HCT116 (cell line): Measurements from ENCODE around the gene TFF1. TPM values are rescaled to one million over a fixed set of nuclear protein-coding genes. Genes with fewer than 3 reads are reported as not detected.

Experiments
- ATAC-seq: fragments of 200-7000 bp; cut with Tn5 transposase; 2 replicates; pipeline ENCODE4 v1.9.1; 2020; ENCODE audit warnings: mild to moderate bottlenecking, moderate library complexity
- BruUV-seq: library from RNA; stranded (reverse); fragments of 400-500 nt; replicated peaks from 2 replicates; lab custom pipeline; 2021; lab: Mats Ljungman, UMichigan
- CTCF ChIA-PET: fragments of 300-600 bp; sonication (Branson Sonifier 250); formaldehyde crosslinking; loops from one replicate; lab custom pipeline; 2021; ENCODE audit warnings: antibody characterized with exemption; lab: Charles Lee
- POLR2A ChIA-PET: fragments of 300-600, 350-600 bp; sonication (Branson Sonifier 250); formaldehyde crosslinking; loops from one replicate; lab custom pipeline; 2021; ENCODE audit warnings: antibody characterized with exemption; lab: Charles Lee
- RAD21 ChIA-PET, 2 experiments: fragments of 300-600 bp; sonication (Branson Sonifier 250); formaldehyde crosslinking; loops; one replicate each; lab custom pipeline; 2023; ENCODE audit warnings: low total read pairs in 2 of 2; ENCODE audit not compliant: uncharacterized antibody in 2 of 2, unreplicated experiment in 2 of 2, low non-redundant PET in 1 of 2; lab: Charles Lee
- DNase-seq: peaks from one replicate; pipeline ENCODE4 v3.0.0-alpha.2; 2010; ENCODE audit warnings: low read depth, low spot score
- H2AFZ ChIP-seq: fragments of 200-600 bp; shearing (Covaris generic), sonication (generic); 2 replicates; pipeline ENCODE4 v1.6.1; 2017; ENCODE audit warnings: low read depth, mixed run types, mixed read lengths, antibody characterized with exemption, low read length; ENCODE audit not compliant: poor library complexity, severe bottlenecking
- H3K27ac ChIP-seq: 2 replicates; pipeline ENCODE4 v1.5.1; 2012; ENCODE audit warnings: low read depth, low read length
- H3K27me3 ChIP-seq: fragments of 200-600 bp; sonication (generic); 2 replicates; pipeline ENCODE4 v1.6.1; 2016; ENCODE audit warnings: mixed run types, low read length, mixed read lengths; ENCODE audit not compliant: insufficient read depth
- H3K36me3 ChIP-seq, 2 experiments: fragments of 200-500 bp in 1 of 2; fragments of 200-600 bp in 1 of 2; sonication (Bioruptor generic) in 1 of 2; sonication (generic) in 1 of 2; 2 replicates each; pipeline versions ENCODE4 v1.5.1 to v1.6.1; 2014 to 2016; ENCODE audit warnings: low read length in 2 of 2, inconsistent platforms in 1 of 2, mixed read lengths in 1 of 2, mixed run types in 1 of 2; ENCODE audit not compliant: insufficient read depth in 2 of 2, control insufficient read depth in 1 of 2
- H3K4me1 ChIP-seq, 2 experiments: fragments of 200-600 bp in 1 of 2; sonication (generic) in 1 of 2; 2 replicates each; pipeline versions ENCODE4 v1.5.1 to v1.6.1; 2012 to 2017; ENCODE audit warnings: low read length in 2 of 2, inconsistent platforms in 1 of 2, mild to moderate bottlenecking in 1 of 2, mixed read lengths in 1 of 2, mixed run types in 1 of 2, moderate library complexity in 1 of 2; ENCODE audit not compliant: insufficient read depth in 2 of 2, control insufficient read depth in 1 of 2
- H3K4me2 ChIP-seq: fragments of 200-600 bp; sonication (generic); 2 replicates; pipeline ENCODE4 v1.6.1; 2017; ENCODE audit warnings: mixed run types, low read length, mixed read lengths
- H3K4me3 ChIP-seq, 2 experiments: fragments of 200-600 bp in 1 of 2; sonication (generic) in 1 of 2; replicated peaks in 1 of 2; 2 replicates each; pipeline ENCODE4 v1.5.1; 2011 to 2016; ENCODE audit warnings: low read length in 2 of 2, control low read depth in 1 of 2, low read depth in 1 of 2, mild to moderate bottlenecking in 1 of 2, mixed read lengths in 1 of 2, mixed run types in 1 of 2
- H3K79me2 ChIP-seq: fragments of 200-600 bp; sonication (generic); 2 replicates; pipeline ENCODE4 v1.6.1; 2017; ENCODE audit warnings: mild to moderate bottlenecking, mixed run types, low read length, moderate library complexity, mixed read lengths; ENCODE audit not compliant: insufficient read depth
- H3K9ac ChIP-seq: fragments of 200-600 bp; sonication (generic); 2 replicates; pipeline ENCODE4 v1.6.1; 2016; ENCODE audit warnings: low read length, mixed read lengths
- H3K9me2 ChIP-seq: fragments of 200-600 bp; sonication (generic), shearing (Covaris generic); 2 replicates; pipeline ENCODE4 v1.6.1; 2017; ENCODE audit warnings: mixed run types, mild to moderate bottlenecking, moderate library complexity; ENCODE audit not compliant: insufficient read depth
- H3K9me3 ChIP-seq, 2 experiments: fragments of 200-500 bp in 1 of 2; fragments of 200-600 bp in 1 of 2; sonication (Bioruptor generic) in 1 of 2; sonication (generic) in 1 of 2; 2 replicates each; pipeline ENCODE4 v1.6.1; 2014 to 2017; ENCODE audit warnings: low read length in 2 of 2, mixed read lengths in 2 of 2, inconsistent platforms in 1 of 2, low read depth in 1 of 2, mild to moderate bottlenecking in 1 of 2, mixed run types in 1 of 2, moderate library complexity in 1 of 2; ENCODE audit not compliant: control insufficient read depth in 1 of 2, insufficient read depth in 1 of 2
- H4K20me1 ChIP-seq: fragments of 200-600 bp; sonication (generic), shearing (Covaris generic); 2 replicates; pipeline ENCODE4 v1.6.1; 2017; ENCODE audit warnings: mixed run types, mild to moderate bottlenecking, moderate library complexity; ENCODE audit not compliant: insufficient read depth
- CBX3 ChIP-seq: IDR thresholded peaks from 2 replicates; pipeline ENCODE4 v1.6.1; 2012; ENCODE audit warnings: low read depth
- CEBPB ChIP-seq: IDR thresholded peaks from 2 replicates; pipeline ENCODE4 v1.6.1; 2012; ENCODE audit warnings: low read depth
- EGR1 ChIP-seq: IDR thresholded peaks from 2 replicates; pipeline ENCODE4 v1.6.1; 2012; ENCODE audit warnings: low read depth
- ELF1 ChIP-seq: IDR thresholded peaks from 2 replicates; pipeline ENCODE4 v1.6.1; 2012; ENCODE audit warnings: low read depth, borderline replicate concordance
- EZH2 ChIP-seq: fragments of 200-600 bp; sonication (generic); IDR thresholded peaks from 2 replicates; pipeline ENCODE4 v1.6.1; 2017; ENCODE audit warnings: antibody characterized with exemption, mixed run types
- EZH2phosphoT487 ChIP-seq: fragments of 200-600 bp; IDR thresholded peaks from 2 replicates; pipeline ENCODE4 v1.6.1; 2018; ENCODE audit warnings: antibody characterized with exemption, borderline replicate concordance
- FOSL1 ChIP-seq: IDR thresholded peaks from 2 replicates; pipeline ENCODE4 v1.6.1; 2012; ENCODE audit warnings: low read depth
- JUND ChIP-seq: IDR thresholded peaks from 2 replicates; pipeline ENCODE4 v1.6.1; 2012
- POLR2A ChIP-seq: IDR thresholded peaks from 2 replicates; pipeline ENCODE4 v1.7.0; 2011; ENCODE audit warnings: borderline replicate concordance; ENCODE audit not compliant: insufficient read depth, insufficient read length; ENCODE audit errors: extremely low read depth
- RAD21 ChIP-seq: IDR thresholded peaks from 2 replicates; pipeline ENCODE4 v1.6.1; 2012; ENCODE audit warnings: low read depth, mild to moderate bottlenecking
- SIN3A ChIP-seq: IDR thresholded peaks from 2 replicates; pipeline ENCODE4 v1.6.1; 2012; ENCODE audit warnings: low read depth
- SRF ChIP-seq: IDR thresholded peaks from 2 replicates; pipeline ENCODE4 v1.6.1; 2012; ENCODE audit warnings: low read depth
- TCF7L2 ChIP-seq: IDR thresholded peaks from 2 replicates; pipeline ENCODE4 v1.7.0; 2011; ENCODE audit warnings: borderline replicate concordance, inconsistent platforms; ENCODE audit not compliant: insufficient read depth, insufficient read length; ENCODE audit errors: extremely low read depth
- YY1 ChIP-seq: IDR thresholded peaks from 2 replicates; pipeline ENCODE4 v1.6.1; 2011; ENCODE audit warnings: low read length, low read depth, moderate library complexity, mild to moderate bottlenecking; ENCODE audit not compliant: insufficient replicate concordance; ENCODE audit errors: extremely low read depth
- ZFX ChIP-seq: fragments of 450-650 bp; IDR thresholded peaks from 2 replicates; pipeline ENCODE4 v1.6.1; 2017
- ZNF274 ChIP-seq: fragments of 200-500 bp; sonication (Bioruptor generic); IDR thresholded peaks from 2 replicates; pipeline ENCODE4 v1.6.1; 2014; ENCODE audit warnings: mild to moderate bottlenecking, low read depth, low read length, inconsistent platforms
- intact Hi-C: fragments of 100-400 bp; cut with micrococcal nuclease; formaldehyde crosslinking; loops from 2 replicates; pipeline ENCODE4 v1.10.0; 2022
- total RNA-seq: library from RNA; stranded (reverse); gene quantifications from one replicate; pipeline ENCODE4 v1.2.1, GENCODE V29; 2021; ENCODE audit not compliant: unreplicated experiment
- TF ChIP-seq, protein P1 (sequence below): IDR thresholded peaks from 2 replicates; pipeline ENCODE4 v1.6.1; 2011; ENCODE audit warnings: mild to moderate bottlenecking, low read length, moderate library complexity; ENCODE audit not compliant: insufficient replicate concordance; ENCODE audit errors: extremely low read depth
- TF ChIP-seq, protein P2 (sequence below): IDR thresholded peaks from 2 replicates; pipeline ENCODE4 v1.6.1; 2012
- TF ChIP-seq, protein P3 (sequence below): IDR thresholded peaks from 2 replicates; pipeline ENCODE4 v1.6.1; 2012
- TF ChIP-seq, protein P4 (sequence below), 3 experiments: fragments of 200-600 bp in 1 of 3; sonication (generic) in 1 of 3; IDR thresholded peaks in 2 of 3; conservative IDR thresholded peaks in 1 of 3; 2 replicates each; pipeline ENCODE4 v1.5.1; 2012 to 2017; ENCODE audit warnings: low read depth in 2 of 3, low read length in 2 of 3, antibody characterized with exemption in 1 of 3, borderline replicate concordance in 1 of 3, control low read depth in 1 of 3, mild to moderate bottlenecking in 1 of 3, mixed read lengths in 1 of 3, mixed run types in 1 of 3, moderate library complexity in 1 of 3; ENCODE audit not compliant: insufficient read depth in 1 of 3

Gene TFF1
- total RNA-seq, 1 experiment from 2014 or later: 0.61 TPM

DNA sequence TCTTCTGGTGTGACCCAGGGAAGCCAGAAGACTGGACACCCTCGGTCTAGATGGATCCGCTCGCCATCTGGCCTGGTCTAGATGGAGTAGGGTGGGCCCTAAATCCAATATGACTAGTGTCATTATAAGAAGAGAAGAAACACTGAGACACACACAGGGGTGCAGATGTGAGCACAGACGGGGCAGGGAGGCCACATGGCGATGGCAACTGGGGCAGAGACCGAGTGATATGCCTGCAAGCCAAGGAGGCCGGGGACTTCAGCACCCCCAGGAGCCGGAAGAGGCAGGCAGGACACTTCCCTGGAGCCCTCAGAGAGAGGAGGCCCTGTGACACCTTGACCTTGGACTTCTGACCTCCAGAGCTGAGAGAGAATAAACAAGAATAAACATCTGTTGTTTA, 45.5 kb downstream of the TFF1 start:
- Histone ChIP-seq H2AFZ (no peak overlapping the region), H3K36me3 (no peaks in the 10 kb centered on the region), H3K9me2 (no peaks in the 10 kb centered on the region), H3K4me3 (no peak overlapping the region), H3K27me3 (peaks cover 9% of the 10 kb centered on the region; the same call in 1 of the 2 replicates), H3K9ac (no peak overlapping the region), H3K79me2 (no peaks in the 10 kb centered on the region), H4K20me1 (no peaks in the 10 kb centered on the region), H3K9me3 (no peaks in the 10 kb centered on the region), H3K4me2 (no peak overlapping the region), H3K27ac (no peak overlapping the region), H3K4me1 (no peaks in the 10 kb centered on the region)
- POLR2A ChIA-PET: no interaction called here
- TF ChIP-seq YY1: no peak
- TF ChIP-seq JUND: no peak
- TF ChIP-seq EZH2phosphoT487: no peak
- no peak for TF ChIP-seq CEBPB
- TF ChIP-seq, protein P1, sequence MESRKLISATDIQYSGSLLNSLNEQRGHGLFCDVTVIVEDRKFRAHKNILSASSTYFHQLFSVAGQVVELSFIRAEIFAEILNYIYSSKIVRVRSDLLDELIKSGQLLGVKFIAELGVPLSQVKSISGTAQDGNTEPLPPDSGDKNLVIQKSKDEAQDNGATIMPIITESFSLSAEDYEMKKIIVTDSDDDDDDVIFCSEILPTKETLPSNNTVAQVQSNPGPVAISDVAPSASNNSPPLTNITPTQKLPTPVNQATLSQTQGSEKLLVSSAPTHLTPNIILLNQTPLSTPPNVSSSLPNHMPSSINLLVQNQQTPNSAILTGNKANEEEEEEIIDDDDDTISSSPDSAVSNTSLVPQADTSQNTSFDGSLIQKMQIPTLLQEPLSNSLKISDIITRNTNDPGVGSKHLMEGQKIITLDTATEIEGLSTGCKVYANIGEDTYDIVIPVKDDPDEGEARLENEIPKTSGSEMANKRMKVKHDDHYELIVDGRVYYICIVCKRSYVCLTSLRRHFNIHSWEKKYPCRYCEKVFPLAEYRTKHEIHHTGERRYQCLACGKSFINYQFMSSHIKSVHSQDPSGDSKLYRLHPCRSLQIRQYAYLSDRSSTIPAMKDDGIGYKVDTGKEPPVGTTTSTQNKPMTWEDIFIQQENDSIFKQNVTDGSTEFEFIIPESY: no peak
- no peak for TF ChIP-seq SIN3A
- no peak for TF ChIP-seq FOSL1
- TF ChIP-seq, protein P2, sequence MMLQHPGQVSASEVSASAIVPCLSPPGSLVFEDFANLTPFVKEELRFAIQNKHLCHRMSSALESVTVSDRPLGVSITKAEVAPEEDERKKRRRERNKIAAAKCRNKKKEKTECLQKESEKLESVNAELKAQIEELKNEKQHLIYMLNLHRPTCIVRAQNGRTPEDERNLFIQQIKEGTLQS: no peak
- TF ChIP-seq ZNF274: no peak
- no peak for TF ChIP-seq EZH2
- TF ChIP-seq POLR2A: no peak
- no peak for TF ChIP-seq EGR1
- no peak for TF ChIP-seq TCF7L2
- TF ChIP-seq ZFX: no peak
- TF ChIP-seq ELF1: no peak
- TF ChIP-seq, protein P3, sequence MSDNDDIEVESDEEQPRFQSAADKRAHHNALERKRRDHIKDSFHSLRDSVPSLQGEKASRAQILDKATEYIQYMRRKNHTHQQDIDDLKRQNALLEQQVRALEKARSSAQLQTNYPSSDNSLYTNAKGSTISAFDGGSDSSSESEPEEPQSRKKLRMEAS: no peak
- no peak for TF ChIP-seq SRF
- TF ChIP-seq, protein P4, sequence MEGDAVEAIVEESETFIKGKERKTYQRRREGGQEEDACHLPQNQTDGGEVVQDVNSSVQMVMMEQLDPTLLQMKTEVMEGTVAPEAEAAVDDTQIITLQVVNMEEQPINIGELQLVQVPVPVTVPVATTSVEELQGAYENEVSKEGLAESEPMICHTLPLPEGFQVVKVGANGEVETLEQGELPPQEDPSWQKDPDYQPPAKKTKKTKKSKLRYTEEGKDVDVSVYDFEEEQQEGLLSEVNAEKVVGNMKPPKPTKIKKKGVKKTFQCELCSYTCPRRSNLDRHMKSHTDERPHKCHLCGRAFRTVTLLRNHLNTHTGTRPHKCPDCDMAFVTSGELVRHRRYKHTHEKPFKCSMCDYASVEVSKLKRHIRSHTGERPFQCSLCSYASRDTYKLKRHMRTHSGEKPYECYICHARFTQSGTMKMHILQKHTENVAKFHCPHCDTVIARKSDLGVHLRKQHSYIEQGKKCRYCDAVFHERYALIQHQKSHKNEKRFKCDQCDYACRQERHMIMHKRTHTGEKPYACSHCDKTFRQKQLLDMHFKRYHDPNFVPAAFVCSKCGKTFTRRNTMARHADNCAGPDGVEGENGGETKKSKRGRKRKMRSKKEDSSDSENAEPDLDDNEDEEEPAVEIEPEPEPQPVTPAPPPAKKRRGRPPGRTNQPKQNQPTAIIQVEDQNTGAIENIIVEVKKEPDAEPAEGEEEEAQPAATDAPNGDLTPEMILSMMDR (IDR thresholded peaks at IDR 0.05 in 2 of 3, conservative IDR thresholded peaks at IDR 0.05 in 1 of 3; ENCODE audit: borderline replicate concordance in 1 of 3, insufficient read depth in 1 of 3, low read depth in 2 of 3, low read length in 2 of 3): no peak
- TF ChIP-seq RAD21: no peak
- no peak for TF ChIP-seq CBX3
- RAD21 ChIA-PET: no interaction called here
- ATAC-seq (no peak), DNase-seq (no peak)
- CTCF ChIA-PET: no interaction called here
- intact Hi-C loops: no loop called here
- BruUV-seq: no TSS peak
